HG03025 (cell line): ENCODE data around the gene KDM4C.
"Not testable (repeated sequence)": the region's sequence is repeated elsewhere in the genome, so short reads cannot be mapped to it uniquely, and the experiment has no call there.

Source experiments
- ATAC-seq: cut with Tn5 transposase; IDR thresholded peaks from one replicate; pipeline ENCODE4 v1.9.1; 2021; ENCODE audit warnings: mild to moderate bottlenecking, moderate library complexity; ENCODE audit not compliant: unreplicated experiment, low FRiP score

KDM4C gene

DNA sequence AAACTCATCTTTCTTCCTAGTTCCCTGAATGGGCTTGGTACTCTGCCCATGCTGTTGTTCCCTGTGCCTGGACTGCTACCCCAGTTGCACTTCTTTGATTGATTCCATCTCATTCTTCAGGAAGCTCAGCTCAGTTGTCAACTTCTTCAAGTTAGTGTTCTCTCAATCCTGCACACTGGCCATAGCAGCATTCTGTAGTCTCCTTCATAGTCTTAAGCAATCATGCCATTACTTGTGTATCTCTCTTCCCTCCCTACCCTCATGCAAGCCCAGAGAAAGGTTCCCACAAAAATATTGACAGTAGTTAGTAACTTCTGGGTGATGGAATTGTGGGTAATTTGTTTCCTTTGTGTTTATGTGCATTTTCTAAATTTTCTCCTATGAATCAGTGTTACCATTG, 5.5 kb downstream of the KDM4C start:
- ATAC-seq = no peak

GRCh38 chr9:6764011-6764410, 6.2 kb downstream of the KDM4C start:
- no peak for ATAC-seq

DNA sequence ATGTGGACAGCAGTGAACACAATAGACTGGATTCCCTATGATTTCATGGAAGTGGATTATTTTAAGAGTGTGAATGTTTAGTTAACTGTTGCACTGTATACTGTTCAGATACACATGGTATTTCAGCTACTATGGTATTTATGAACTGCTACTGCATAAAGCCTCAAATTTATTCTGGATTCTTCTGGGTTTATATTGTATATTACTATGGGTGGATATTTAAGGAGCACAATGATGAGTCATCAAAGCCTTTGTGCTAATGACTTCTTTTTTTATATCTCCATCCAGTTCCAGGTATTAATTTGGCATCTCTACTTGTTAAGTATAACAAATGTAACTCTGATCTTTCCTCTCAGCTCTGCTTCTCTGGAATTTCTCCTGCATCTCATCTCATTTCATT, 6.8 kb downstream of the KDM4C start:
- ATAC-seq = no peak

GRCh38 chr9:6764950-6765349, 7.2 kb downstream of the KDM4C start:
- no peak for ATAC-seq

GRCh38 chr9:6765396-6765795, 7.6 kb downstream of the KDM4C start:
- no peak for ATAC-seq

- no peak for ATAC-seq
Measured at GRCh38 chr9:6766606-6767005, 8.8 kb downstream of the KDM4C start.

DNA sequence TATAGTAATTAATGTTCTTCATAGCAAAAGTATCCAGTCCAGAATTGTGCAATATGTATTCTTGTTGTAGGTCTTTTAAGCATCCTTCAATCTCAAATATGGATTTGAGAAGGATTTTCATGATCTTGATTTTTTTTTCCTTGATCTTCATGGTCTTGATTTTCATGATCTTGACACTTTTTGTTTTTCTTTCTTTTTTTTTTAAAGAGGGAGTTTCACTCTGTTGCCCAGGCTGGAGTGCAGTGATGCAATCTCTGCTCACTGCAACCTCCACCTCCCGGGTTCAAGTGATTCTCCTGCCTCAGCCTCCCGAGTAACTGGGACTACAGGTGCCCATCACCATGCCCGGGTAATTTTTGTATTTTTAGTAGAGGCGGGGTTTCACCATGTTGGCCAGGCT, 10.8 kb downstream of the KDM4C start:
- ATAC-seq = not testable (repeated sequence)

DNA sequence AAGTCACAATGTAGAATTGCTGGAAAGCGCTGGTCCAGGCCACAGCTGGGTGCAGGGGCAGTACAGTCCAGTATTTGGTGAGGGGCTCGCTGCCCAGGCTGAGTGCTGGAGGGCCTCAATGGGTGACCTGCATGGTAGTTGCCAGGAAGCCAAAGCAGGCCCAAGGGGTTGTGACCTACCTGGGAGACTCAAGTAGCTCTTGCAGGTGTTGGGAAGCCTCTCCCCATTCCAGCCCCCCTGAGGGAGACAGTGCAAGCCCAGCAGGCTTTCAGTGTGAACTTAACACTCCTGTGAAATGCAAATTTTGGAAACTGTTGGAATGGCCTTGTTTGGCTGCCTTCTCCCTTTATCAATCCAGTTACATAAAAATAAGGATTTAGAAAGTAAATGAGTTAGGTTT, 13.9 kb downstream of the KDM4C start:
- no peak for ATAC-seq

DNA sequence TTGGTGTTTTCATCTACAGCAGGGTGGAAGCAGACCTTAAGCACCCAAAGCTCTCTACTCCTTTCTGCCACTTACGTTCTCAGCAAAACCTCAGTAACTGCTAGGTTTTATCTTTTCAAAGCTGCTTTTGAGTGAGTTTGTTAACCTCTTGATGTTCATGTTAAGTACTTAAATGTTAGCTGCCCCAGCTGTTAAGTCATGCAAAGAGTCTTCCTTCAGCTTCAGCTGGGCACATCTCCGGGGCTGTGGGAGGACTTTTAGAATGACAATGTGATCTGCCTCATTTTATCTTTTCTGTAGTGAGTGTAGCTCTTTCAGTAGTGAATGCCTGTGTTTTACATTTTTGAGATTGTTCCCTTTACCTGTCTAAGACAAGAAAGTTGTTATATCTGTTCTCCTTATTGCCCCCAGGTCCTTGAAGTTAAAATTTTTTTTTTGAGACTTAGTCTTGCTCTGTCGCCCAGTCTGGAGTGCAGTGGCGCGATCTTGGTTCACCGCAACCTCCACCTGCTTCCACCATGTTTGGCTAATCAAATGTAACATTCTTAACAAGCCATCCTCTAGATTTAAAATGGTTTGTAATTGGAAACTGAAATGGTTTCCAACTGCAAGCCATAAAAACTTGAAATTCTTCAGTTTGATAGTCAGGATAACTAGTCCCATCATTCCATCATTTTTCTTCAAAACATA, 19.6 kb downstream of the KDM4C start:
- ATAC-seq = no peak

DNA sequence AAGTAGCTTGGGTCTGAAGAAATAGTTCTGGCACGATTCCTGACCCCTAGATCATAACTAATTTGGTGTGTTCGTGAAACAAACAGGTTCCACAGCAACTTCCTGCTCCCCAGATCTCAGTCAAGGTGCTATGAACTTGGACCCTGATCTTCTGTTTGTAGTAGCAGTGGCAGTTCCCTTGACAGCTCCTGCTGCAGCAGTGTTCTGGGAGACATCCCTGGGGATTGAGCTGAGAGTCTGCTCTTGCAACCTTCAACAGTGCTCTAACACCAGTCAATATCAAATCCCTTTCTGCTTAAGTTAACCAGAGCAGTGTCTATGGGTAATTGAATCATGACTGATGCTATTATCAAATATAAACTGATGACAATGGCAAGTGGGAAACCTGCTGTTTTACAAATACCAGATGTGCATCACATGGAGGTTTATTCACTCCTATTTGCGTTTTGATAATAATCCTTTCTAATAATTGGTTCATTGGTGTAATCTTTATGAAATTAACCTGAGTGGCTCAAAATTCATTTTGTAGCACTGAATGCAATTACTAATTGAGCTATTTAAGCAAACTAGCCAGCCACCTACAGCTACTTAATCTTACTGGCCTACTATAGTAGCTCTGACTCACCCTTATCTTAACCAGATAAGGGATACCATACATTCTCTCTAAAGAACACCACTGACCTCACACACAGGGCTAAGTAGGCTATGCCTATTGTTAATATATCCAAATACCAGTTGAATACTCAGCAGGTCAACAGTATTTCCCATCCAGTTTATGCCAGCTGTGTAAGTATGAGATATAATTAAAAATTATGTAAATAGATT, 21.9 kb downstream of the KDM4C start:
- ATAC-seq = no peak

DNA sequence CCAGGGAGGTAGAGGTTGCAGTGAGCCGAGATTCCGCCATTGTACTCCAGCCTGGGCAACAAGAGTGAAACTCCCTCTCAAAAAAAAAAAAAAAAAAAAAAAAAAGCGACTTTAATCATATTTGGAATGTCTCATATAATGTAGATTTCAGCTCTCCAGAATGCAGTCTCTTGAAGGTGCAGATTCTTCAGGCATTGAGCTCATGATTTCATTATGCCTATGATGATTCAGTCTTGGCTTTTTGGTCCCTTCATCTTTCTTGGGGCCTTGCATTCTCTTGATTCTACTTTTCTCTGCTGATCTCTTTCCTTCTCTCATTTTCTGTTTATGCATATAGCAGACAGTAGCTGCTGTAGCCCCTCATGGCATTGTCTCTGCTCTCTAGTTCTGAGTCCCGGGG, 22.9 kb downstream of the KDM4C start:
- ATAC-seq = no peak

DNA sequence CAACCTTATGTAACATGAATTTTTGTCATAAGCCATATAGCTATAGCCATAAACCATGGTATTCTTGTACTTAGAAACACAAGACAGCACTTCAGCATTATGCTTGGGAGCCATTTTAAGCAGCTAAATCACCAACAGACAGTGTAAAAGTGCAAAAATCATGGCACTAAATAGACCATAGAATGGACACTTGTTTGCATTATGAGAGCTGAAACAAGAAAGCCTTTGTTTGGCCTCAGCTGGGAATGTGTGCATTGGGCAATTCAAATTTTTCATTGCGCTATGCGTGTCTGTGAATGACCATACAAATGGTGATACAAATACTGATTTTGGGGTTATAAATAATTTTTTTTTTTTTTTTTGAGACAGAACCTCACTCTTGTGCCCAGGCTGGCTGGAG, 23.7 kb downstream of the KDM4C start:
- ATAC-seq = no peak

- no peak for ATAC-seq
Measured at GRCh38 chr9:6782345-6782744, 24.6 kb downstream of the KDM4C start.

DNA sequence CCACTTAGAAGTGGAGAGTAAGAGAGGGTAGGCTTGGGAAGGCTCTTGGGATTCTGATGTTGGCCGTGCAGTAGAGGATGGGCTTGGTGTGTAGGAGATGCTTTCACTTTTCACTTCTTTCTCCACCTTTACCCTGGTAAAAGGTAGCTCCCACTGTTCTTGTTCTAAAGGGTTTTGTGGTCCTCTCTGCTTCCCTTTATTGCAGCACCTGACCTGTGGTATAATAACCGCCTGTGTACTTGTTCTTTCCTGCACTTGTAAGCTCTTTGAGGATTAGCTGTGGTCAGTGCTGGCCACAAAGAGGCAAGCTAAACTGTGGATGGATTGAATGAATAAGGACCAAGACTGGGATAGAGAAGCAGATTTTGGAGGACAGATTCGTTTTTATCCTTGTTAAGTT, 25.2 kb downstream of the KDM4C start:
- ATAC-seq = no peak

GRCh38 chr9:6783753-6784152, 26.0 kb downstream of the KDM4C start:
- no peak for ATAC-seq

DNA sequence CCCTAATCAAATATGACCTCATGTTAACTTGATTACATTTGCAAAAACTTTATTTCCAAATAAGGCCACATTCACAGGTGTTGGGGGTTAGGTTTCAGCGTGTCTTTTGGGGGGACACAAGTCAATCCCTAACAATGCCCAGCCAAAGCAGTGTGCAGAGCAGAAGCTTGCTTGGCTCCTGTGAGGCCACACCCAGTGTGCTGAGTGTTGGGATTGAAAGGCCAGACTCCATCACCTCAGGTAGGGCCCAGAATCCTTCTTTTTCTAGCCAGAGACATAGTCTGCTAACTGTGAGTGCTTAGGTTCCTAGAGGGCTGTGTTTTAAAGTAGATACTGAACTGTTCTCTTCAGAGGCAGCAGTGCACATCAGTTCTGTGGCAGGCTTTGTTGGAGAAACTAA, 27.9 kb downstream of the KDM4C start:
- no peak for ATAC-seq

GRCh38 chr9:6787793-6788161, 30.0 kb downstream of the KDM4C start:
- no peak for ATAC-seq

GRCh38 chr9:6788162-6789016, 30.6 kb downstream of the KDM4C start:
- ATAC-seq = no peak

DNA sequence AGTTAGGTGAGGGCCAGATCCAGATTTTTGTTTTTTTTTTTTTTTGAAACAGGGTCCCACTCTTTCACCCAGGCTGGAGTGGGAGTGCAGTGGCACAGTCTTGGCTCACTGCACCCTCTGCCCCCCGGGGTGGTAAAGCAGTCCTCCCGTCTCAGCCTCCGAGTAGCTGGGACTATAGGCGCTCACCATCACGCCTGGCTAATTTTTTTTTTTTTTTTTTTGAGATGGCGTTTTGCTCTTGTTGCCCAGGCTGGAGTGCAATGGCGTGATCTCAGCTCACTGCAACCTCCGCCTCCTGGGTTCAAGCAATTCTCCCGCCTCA, 31.2 kb downstream of the KDM4C start:
- ATAC-seq = not testable (repeated sequence)

DNA sequence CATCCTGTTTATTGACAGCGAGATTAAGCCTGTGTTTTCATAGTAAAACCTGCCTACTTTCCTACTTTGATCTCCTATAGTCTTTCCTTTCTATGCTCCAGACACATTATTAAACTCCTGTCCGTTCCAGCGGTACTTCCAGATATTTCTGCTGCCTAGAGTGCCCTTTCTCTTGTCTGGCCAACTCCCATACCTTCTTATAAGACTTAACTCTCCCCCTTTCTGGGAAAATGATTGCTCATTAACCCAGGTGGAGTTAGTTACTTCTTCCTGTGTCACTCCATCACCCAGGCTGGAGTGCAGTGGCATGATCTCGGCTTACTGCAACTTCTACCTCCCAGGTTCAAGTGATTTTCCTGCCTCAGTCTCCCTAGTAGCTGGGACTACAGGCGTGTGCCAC, 33.1 kb downstream of the KDM4C start:
- no peak for ATAC-seq

GRCh38 chr9:6793203-6793602, 35.4 kb downstream of the KDM4C start:
- ATAC-seq = no peak
